IgD-negative memory B cell (primary cell): ENCODE measurements around the gene CBX4. TPM values are rescaled to one million over a fixed set of nuclear protein-coding genes. Genes with fewer than 3 reads are reported as not detected.
A peak's percentile ranks its signal among the peaks of the same experiment; 100 is the strongest.

Experiments used
- H3K27ac Mint-ChIP-seq, 3 donors: one replicate each; pipeline ENCODE4 v1.8.0; 2020 to 2022; ENCODE audit warnings: mild to moderate bottlenecking in 3 of 3, mixed read lengths in 3 of 3, moderate library complexity in 1 of 3
- H3K27me3 Mint-ChIP-seq: one replicate; pipeline ENCODE4 v1.8.0; 2021; ENCODE audit warnings: mixed read lengths
- H3K36me3 Mint-ChIP-seq: one replicate; pipeline ENCODE4 v1.8.0; 2020; ENCODE audit warnings: mild to moderate bottlenecking, mixed read lengths
- H3K4me1 Mint-ChIP-seq, 3 donors: one replicate each; pipeline ENCODE4 v1.8.0; 2020 to 2022; ENCODE audit warnings: mixed read lengths in 3 of 3, mild to moderate bottlenecking in 1 of 3
- H3K4me3 Mint-ChIP-seq, 4 donors: one replicate each; pipeline ENCODE4 v1.8.0; 2020 to 2022; ENCODE audit warnings: mild to moderate bottlenecking in 4 of 4, mixed read lengths in 4 of 4, moderate library complexity in 3 of 4
- H3K9me3 Mint-ChIP-seq, 3 donors: one replicate each; pipeline ENCODE4 v1.8.0; 2020 to 2021; ENCODE audit warnings: mixed read lengths in 3 of 3, mild to moderate bottlenecking in 1 of 3
- polyA plus RNA-seq: library from polyadenylated mRNA; unstranded; fragments of 300-500 nt; fragmentation: Illumina TruSeq; gene quantifications from one replicate; pipeline ENCODE4 v1.2.3, GENCODE V29; 2021

CBX4 gene
- 4.1 TPM for polyA plus RNA-seq

- Mint-ChIP-seq H3K36me3 (peaks cover 2% of the 10 kb centered on the region), H3K27ac (peak within 1 kb of the TSS; percentile 87 to 95 (median 94)), H3K4me1 (peaks cover 19 to 25% (median 19%) of the 10 kb centered on the region in 3 donors), H3K9me3 (peaks cover 0 to 3% (median 0%) of the 10 kb centered on the region in 3 donors), H3K27me3 (peaks cover 24% of the 10 kb centered on the region), H3K4me3 (peak within 1 kb of the TSS; percentile 93 to 98 (median 95))
Measured at GRCh38 chr17:79839356-79840268, at the start of gene CBX4. Gene CBX4, minus strand, starts transcription at chr17:79839440. Its CDS starts 189 bp downstream, at chr17:79839251.

- Mint-ChIP-seq H3K9me3 (peaks cover 0 to 7% (median 2%) of the 10 kb centered on the region in 3 donors), H3K27me3 (peaks cover 37% of the 10 kb centered on the region), H3K36me3 (no peaks in the 10 kb centered on the region), H3K27ac (no peak overlapping the region), H3K4me3 (no peak overlapping the region), H3K4me1 (no peaks in the 10 kb centered on the region)
Measured at GRCh38 chr17:79888009-79888540, 48.8 kb upstream of the CBX4 start.

- Mint-ChIP-seq H3K9me3 (peaks cover 0 to 6% (median 2%) of the 10 kb centered on the region in 3 donors), H3K27me3 (peaks cover 36% of the 10 kb centered on the region), H3K4me3 (no peak overlapping the region), H3K27ac (peak overlapping the region in 1 of 3 donors; percentile 43), H3K4me1 (no peaks in the 10 kb centered on the region), H3K36me3 (no peaks in the 10 kb centered on the region)
Measured at GRCh38 chr17:79887451-79887991, 48.3 kb upstream of the CBX4 start.

- peaks cover 0 to 2% (median 0%) of the 10 kb centered on the region in 3 donors for H3K4me1 Mint-ChIP-seq
- H3K27me3 Mint-ChIP-seq, result peaks cover 24% of the 10 kb centered on the region
- H3K27ac Mint-ChIP-seq, result no peak overlapping the region
- peaks cover 2% of the 10 kb centered on the region for H3K36me3 Mint-ChIP-seq
- H3K4me3 Mint-ChIP-seq, result no peak overlapping the region
- H3K9me3 Mint-ChIP-seq, result peaks cover 0 to 2% (median 2%) of the 10 kb centered on the region in 3 donors
Measured at GRCh38 chr17:79883202-79883601, 44.0 kb upstream of the CBX4 start.

GRCh38 chr17:79878329-79878947 is 39.2 kb upstream of the CBX4 start:
- Mint-ChIP-seq H3K4me1 (peaks cover 1 to 6% (median 6%) of the 10 kb centered on the region in 3 donors), H3K27ac (no peak overlapping the region), H3K36me3 (peaks cover 4% of the 10 kb centered on the region), H3K4me3 (no peak overlapping the region), H3K27me3 (peaks cover 20% of the 10 kb centered on the region), H3K9me3 (peaks cover 0 to 2% (median under 1%) of the 10 kb centered on the region in 3 donors)

GRCh38 chr17:79877041-79877440 is 37.8 kb upstream of the CBX4 start:
- peaks cover 19% of the 10 kb centered on the region for H3K27me3 Mint-ChIP-seq
- peaks cover 4% of the 10 kb centered on the region for H3K36me3 Mint-ChIP-seq

GRCh38 chr17:79875511-79875910 is 36.3 kb upstream of the CBX4 start:
- H3K27me3 Mint-ChIP-seq, result peaks cover 16% of the 10 kb centered on the region
- peaks cover 4% of the 10 kb centered on the region for H3K36me3 Mint-ChIP-seq
- H3K9me3 Mint-ChIP-seq, result no peaks in the 10 kb centered on the region
- H3K4me3 Mint-ChIP-seq, result no peak overlapping the region
- peaks cover 1 to 8% (median 6%) of the 10 kb centered on the region in 3 donors for H3K4me1 Mint-ChIP-seq
- H3K27ac Mint-ChIP-seq, result no peak overlapping the region

More at GRCh38 chr17:79877041-79877440, 37.8 kb upstream of the CBX4 start:
- H3K4me1 Mint-ChIP-seq, result peaks cover 1 to 6% (median 6%) of the 10 kb centered on the region in 3 donors
- H3K4me3 Mint-ChIP-seq, result no peak overlapping the region
- no peaks in the 10 kb centered on the region for H3K9me3 Mint-ChIP-seq
- H3K27ac Mint-ChIP-seq, result no peak overlapping the region

- H3K9me3 Mint-ChIP-seq, result no peaks in the 10 kb centered on the region
- peaks cover 13% of the 10 kb centered on the region for H3K27me3 Mint-ChIP-seq
- peaks cover 3% of the 10 kb centered on the region for H3K36me3 Mint-ChIP-seq
- H3K27ac Mint-ChIP-seq, result peak overlapping the region in 1 of 3 donors; percentile 1
- peak overlapping the region in 1 of 4 donors; percentile 58 for H3K4me3 Mint-ChIP-seq
- H3K4me1 Mint-ChIP-seq, result peaks cover 1 to 6% (median 6%) of the 10 kb centered on the region in 3 donors
Measured at GRCh38 chr17:79874329-79874981, 35.2 kb upstream of the CBX4 start.

- Mint-ChIP-seq H3K27me3 (peaks cover 13% of the 10 kb centered on the region), H3K4me3 (no peak overlapping the region), H3K36me3 (peaks cover 3% of the 10 kb centered on the region), H3K27ac (no peak overlapping the region), H3K4me1 (peaks cover 1 to 6% (median 6%) of the 10 kb centered on the region in 3 donors), H3K9me3 (no peaks in the 10 kb centered on the region)
Measured at GRCh38 chr17:79873583-79873982, 34.3 kb upstream of the CBX4 start.

GRCh38 chr17:79872762-79873161 is 33.5 kb upstream of the CBX4 start:
- Mint-ChIP-seq H3K9me3 (no peaks in the 10 kb centered on the region), H3K27ac (no peak overlapping the region), H3K4me1 (peaks cover 1 to 6% (median 6%) of the 10 kb centered on the region in 3 donors), H3K36me3 (peaks cover 3% of the 10 kb centered on the region), H3K4me3 (no peak overlapping the region), H3K27me3 (peaks cover 11% of the 10 kb centered on the region)

- H3K27me3 Mint-ChIP-seq, result peaks cover 5% of the 10 kb centered on the region
- H3K9me3 Mint-ChIP-seq, result no peaks in the 10 kb centered on the region
- H3K27ac Mint-ChIP-seq, result no peak overlapping the region
- H3K36me3 Mint-ChIP-seq, result peaks cover 1% of the 10 kb centered on the region
- H3K4me3 Mint-ChIP-seq, result no peak overlapping the region
- peaks cover 5 to 11% (median 6%) of the 10 kb centered on the region in 3 donors for H3K4me1 Mint-ChIP-seq
Measured at GRCh38 chr17:79871131-79871530, 31.9 kb upstream of the CBX4 start.

GRCh38 chr17:79870540-79870939 is 31.3 kb upstream of the CBX4 start:
- Mint-ChIP-seq H3K4me3 (no peak overlapping the region), H3K27ac (no peak overlapping the region), H3K36me3 (peaks cover 1% of the 10 kb centered on the region), H3K27me3 (peaks cover 7% of the 10 kb centered on the region), H3K9me3 (no peaks in the 10 kb centered on the region), H3K4me1 (peaks cover 5 to 11% (median 6%) of the 10 kb centered on the region in 3 donors)

GRCh38 chr17:79866791-79867518 is 27.7 kb upstream of the CBX4 start:
- Mint-ChIP-seq H3K27me3 (peaks cover 6% of the 10 kb centered on the region), H3K4me3 (peak overlapping the region in 2 of 4 donors; percentile 79 to 82), H3K4me1 (peaks cover 0 to 9% (median 3%) of the 10 kb centered on the region in 3 donors), H3K9me3 (no peaks in the 10 kb centered on the region), H3K27ac (peak overlapping the region in 2 of 3 donors; percentile 41 to 85), H3K36me3 (no peaks in the 10 kb centered on the region)
